ENCODE results near the gene REPS2.
"Not testable (repeated sequence)": the region's sequence is repeated elsewhere in the genome, so short reads cannot be mapped to it uniquely, and the experiment has no call there.

Gene REPS2

DNA sequence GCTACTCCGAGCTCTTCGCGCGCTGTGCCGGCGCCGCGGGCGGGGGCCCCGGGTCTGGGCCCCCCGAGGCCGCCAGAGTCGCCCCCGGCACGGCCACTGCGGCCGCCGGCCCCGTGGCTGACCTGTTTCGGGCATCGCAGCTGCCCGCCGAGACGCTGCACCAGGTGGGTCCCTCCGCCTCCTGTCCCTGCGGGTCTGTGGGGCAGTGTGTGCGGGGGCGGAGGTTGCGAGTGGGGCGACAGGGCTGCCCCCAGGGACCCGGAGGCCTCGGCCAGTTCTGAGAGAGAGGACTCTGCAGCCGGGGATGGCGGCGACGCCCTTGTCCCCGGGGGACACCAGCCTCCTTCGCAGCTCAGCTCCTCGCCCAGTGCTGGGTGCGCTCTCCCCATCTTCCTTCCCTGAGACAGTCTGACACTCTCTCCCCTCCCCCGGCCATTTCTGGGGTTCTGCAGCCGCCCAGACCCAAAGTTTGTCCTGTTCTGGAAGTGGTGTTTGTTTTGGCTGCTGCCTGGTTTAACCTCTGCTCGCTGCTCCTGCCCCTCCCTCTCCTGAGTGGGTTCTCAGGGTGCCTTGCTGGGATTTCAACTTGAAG, 609 bp downstream of the REPS2 start:
- ATAC-seq (peak; percentile 51), DNase-seq (ENCODE audit: low spot score in 2 of 2) (peak; percentile 2 to 46)
- Mint-ChIP-seq H3K4me3 (peak overlapping the region; percentile 68), H3K9me3 (no peaks in the 10 kb centered on the region), H3K36me3 (no peaks in the 10 kb centered on the region), H3K4me1 (no peaks in the 10 kb centered on the region), H3K27ac (peak overlapping the region; percentile 40)

DNA sequence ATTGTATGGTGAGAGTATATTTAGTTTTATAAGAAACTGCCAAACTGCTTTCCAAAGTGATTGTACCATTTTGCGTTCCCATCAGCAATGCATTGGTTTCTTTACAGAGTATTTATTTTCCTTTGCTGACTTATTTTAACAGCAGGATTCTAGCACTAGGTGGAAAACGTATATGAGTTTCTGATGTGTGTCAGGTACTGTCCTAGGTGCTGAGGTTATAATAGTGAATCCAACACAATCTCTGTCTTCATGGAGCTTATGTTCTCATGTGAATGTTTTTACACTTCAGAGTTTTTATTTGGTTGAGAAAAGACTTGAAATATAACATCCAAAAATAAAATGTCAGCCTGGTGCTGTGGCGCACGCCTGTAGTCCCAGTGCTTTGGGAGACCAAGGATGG, 4.0 kb downstream of the REPS2 start:
- H3K9me3 Mint-ChIP-seq, result no peaks in the 10 kb centered on the region
- H3K36me3 Mint-ChIP-seq, result no peaks in the 10 kb centered on the region
- ATAC-seq (no peak), DNase-seq (ENCODE audit: low spot score in 2 of 2) (no peak)
- no peak overlapping the region for H3K4me3 Mint-ChIP-seq
- no peak overlapping the region for H3K27ac Mint-ChIP-seq
- H3K4me1 Mint-ChIP-seq, result no peaks in the 10 kb centered on the region

DNA sequence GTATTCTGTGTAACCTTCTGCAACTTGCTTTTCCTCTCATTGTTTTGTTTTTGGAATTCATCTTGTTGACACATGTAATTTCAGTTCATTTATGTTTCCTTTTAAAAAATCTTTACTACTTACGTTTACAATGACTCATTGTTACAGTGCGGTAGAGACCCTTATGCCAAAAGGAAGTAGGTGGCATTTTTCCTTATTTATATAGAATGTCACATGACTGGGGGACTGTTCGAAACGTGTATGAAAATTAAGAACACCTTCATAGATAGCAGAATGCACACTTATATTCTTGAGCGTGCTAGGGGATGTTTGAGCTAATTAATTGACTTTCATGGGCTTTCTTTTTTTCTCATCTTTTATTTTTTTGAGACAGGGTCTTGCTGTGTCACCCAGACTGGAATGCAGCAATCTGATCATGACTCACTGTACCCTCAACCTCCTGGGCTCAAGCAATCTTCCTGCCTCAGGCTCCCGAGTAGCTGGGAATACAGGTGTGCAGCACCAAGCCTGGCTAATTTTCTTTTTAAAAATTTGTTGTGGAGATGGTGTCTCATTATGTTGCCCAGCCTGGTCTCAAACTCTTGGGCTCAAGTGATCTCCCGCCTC, 7.3 kb downstream of the REPS2 start:
- Mint-ChIP-seq H3K36me3 (no peaks in the 10 kb centered on the region), H3K27ac (no peak overlapping the region), H3K9me3 (no peaks in the 10 kb centered on the region), H3K4me1 (no peaks in the 10 kb centered on the region), H3K4me3 (no peak overlapping the region)
- DNase-seq (ENCODE audit: low spot score in 2 of 2) (no peak), ATAC-seq (no peak)

DNA sequence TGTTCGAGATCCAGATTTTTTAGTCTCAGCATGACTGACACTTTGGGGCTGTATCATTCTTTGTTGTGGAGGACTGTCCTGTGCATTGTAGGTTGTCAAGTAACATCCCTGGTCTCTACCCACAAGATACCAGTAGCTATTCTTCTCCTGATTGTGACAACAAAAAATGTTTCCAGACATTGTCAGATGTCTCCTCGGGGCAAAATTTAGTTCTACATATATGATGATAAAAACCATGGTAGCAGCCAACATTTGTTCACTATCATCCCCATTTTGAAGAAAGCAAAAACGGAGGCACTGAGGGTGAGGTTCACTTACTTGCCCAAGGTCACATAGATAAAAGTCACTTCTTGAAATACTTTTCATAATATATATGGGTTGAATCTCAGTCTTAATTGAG, 11.3 kb downstream of the REPS2 start:
- no peak for DNase-seq (ENCODE audit: low spot score in 2 of 2)
- H3K4me1 Mint-ChIP-seq, result no peaks in the 10 kb centered on the region
- no peaks in the 10 kb centered on the region for H3K36me3 Mint-ChIP-seq
- H3K9me3 Mint-ChIP-seq, result no peaks in the 10 kb centered on the region
- H3K27ac Mint-ChIP-seq, result no peak overlapping the region
- no peak for ATAC-seq
- H3K4me3 Mint-ChIP-seq, result no peak overlapping the region

DNA sequence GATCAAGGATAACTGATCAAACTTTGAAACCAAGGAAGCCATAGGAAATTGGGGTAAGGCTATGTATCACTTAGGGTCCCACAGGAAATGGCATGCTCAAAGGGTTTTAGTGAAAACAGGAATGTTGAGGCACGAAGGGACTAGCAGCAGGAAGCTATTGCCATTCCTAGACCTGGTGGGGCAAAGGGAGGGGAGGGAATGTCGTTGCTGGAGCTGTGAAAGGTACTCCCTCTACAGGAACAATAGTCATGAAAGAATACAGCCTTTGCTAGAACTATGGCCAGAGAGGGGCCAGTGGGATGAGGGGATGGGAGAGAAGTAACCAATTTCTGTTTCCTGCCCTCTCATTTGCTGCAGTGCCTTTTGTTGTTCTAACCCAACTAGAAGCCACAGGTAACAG, 11.9 kb downstream of the REPS2 start:
- H3K4me1 Mint-ChIP-seq, result no peaks in the 10 kb centered on the region
- ATAC-seq, result no peak
- DNase-seq (ENCODE audit: low spot score in 2 of 2), result no peak
- no peak overlapping the region for H3K27ac Mint-ChIP-seq
- no peaks in the 10 kb centered on the region for H3K9me3 Mint-ChIP-seq
- H3K4me3 Mint-ChIP-seq, result no peak overlapping the region
- H3K36me3 Mint-ChIP-seq, result no peaks in the 10 kb centered on the region

DNA sequence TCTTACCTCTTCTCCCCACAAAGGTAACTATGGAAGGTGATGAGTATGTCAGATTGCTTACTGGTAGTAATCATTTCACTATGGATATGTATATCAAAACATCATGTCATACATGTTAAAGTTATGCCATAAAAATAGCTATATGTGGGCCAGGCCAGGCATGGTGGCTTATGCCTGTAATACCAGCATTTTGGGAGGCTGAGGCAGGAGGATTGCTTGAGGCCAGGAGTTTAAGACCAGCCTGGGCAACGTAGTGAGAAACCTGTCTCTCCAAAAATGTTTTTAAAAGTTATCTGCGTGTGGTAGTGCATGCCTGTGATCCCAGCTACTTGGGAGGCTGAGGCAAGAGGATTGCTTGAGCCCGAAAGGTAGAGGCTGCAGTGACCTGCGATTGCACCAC, 16.2 kb downstream of the REPS2 start:
- H3K4me3 Mint-ChIP-seq; DNase-seq (ENCODE audit: low spot score in 2 of 2); H3K27ac Mint-ChIP-seq; H3K36me3 Mint-ChIP-seq; H3K4me1 Mint-ChIP-seq; H3K9me3 Mint-ChIP-seq; ATAC-seq: not testable (repeated sequence)

DNA sequence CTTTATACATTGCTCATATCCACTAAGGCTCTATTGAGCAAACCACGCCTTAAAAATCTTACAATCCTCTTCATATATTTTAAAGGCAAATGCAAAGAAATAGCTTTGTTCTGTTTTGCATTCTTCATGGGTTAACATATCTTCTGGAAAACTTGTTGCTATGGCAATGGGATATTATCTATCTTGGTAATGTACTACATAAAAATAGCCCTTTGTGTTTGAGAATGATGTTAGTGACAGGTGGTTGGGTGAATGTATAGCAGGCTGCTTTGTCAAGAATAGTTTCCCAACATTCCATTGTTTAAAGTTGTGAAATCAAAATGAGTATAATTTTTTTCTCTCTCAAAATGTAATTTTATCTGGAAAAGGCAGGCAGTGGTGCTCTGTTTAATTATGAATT, 16.8 kb downstream of the REPS2 start:
- Mint-ChIP-seq H3K9me3 (no peaks in the 10 kb centered on the region), H3K27ac (no peak overlapping the region), H3K4me3 (no peak overlapping the region), H3K36me3 (no peaks in the 10 kb centered on the region), H3K4me1 (no peaks in the 10 kb centered on the region)
- ATAC-seq, result no peak
- no peak for DNase-seq (ENCODE audit: low spot score in 2 of 2)

DNA sequence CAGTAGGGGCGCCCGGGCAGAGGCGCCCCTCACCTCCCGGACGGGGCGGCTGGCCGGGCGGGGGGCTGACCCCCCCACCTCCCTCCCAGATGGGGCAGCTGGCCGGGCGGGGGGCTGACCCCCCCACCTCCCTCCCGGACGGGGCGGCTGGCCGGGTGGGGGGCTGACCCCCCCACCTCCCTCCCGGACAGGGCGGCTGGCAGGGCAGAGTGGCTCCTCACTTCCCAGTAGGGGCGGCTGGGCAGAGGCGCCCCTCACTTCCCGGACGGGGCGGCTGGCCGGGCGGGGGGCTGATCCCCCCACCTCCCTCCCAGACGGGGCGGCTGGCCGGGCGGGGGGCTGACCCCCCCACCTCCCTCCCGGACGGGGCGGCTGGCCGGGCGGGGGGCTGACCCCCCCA, 18.5 kb downstream of the REPS2 start:
- H3K4me3 Mint-ChIP-seq; H3K36me3 Mint-ChIP-seq; DNase-seq (ENCODE audit: low spot score in 2 of 2); ATAC-seq; H3K9me3 Mint-ChIP-seq; H3K27ac Mint-ChIP-seq; H3K4me1 Mint-ChIP-seq: not testable (repeated sequence)

DNA sequence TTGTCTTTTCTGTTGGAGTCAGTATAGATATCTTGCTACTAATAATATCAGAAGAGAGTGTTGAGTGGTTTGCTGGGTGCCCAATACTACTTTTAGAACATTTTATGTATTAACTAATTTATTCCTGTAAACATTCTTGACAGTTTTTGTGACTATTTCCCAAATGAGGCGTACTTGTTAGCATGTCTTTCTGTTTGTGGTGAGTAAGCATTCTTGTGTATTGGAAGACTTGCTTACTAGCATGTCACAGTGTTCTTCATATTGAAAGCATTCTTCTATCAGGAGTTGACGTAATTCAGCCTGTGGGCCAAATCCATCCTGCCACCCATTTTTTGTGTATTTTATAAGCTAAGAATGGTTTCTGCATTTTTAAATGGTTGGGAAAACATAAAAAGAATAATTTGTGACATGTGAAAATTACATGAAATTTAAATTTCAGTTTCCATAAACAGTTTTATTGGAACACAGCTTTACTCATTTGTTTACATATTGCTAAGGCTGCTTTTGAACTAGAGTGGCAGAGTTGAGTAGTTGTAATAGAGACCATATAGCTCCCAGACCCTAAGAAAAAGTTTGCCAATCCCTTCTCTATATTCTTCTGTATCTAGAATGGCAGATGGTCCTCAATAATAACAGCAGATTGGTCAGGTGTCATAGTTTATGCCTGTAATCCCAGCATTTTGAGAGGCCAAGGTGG, 20.4 kb downstream of the REPS2 start:
- H3K9me3 Mint-ChIP-seq, result no peaks in the 10 kb centered on the region
- no peak overlapping the region for H3K4me3 Mint-ChIP-seq

DNA sequence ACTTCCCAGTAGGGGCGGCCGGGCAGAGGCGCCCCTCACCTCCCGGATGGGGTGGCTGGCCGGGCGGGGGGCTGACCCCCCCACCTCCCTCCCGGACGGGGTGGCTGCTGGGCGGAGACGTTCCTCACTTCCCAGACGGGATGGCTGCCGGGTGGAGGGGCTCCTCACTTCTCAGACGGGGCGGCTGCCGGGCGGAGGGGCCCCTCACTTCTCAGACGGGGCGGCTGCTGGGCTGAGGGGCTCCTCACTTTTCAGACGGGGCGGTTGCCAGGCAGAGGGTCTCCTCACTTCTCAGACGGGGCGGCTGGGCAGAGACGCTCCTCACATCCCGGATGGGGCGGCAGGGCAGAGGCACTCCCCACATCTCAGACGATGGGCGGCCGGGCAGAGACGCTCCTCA, 22.3 kb downstream of the REPS2 start:
- H3K9me3 Mint-ChIP-seq; ATAC-seq; H3K27ac Mint-ChIP-seq; H3K4me3 Mint-ChIP-seq; H3K4me1 Mint-ChIP-seq; DNase-seq (ENCODE audit: low spot score in 2 of 2); H3K36me3 Mint-ChIP-seq: not testable (repeated sequence)

More for the DNA sequence above, 20.4 kb downstream of the REPS2 start:
- Mint-ChIP-seq H3K36me3 (no peaks in the 10 kb centered on the region), H3K27ac (no peak overlapping the region), H3K4me1 (peaks cover 7% of the 10 kb centered on the region)
- ATAC-seq, result no peak
- no peak for DNase-seq (ENCODE audit: low spot score in 2 of 2)

DNA sequence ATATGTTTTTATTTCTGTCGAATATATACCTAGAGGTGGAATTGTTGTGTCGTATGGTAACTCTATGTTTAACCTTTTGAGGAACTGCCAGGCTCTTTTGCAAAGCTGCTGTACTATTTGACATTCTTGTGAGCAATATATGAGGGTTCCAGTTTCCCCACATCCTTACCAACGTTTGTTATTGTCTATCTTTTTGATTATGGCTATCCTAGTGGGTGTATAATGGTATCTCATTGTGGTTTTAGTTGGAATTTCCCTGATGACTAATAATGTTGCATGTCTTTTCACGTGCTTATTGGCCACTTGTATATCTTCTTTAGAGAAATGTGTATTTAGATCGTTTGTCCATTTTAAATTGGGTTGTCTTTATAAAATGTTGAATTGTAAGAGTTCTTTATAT, 24.5 kb downstream of the REPS2 start:
- no peak overlapping the region for H3K4me3 Mint-ChIP-seq
- peaks cover 7% of the 10 kb centered on the region for H3K4me1 Mint-ChIP-seq
- no peak overlapping the region for H3K27ac Mint-ChIP-seq
- H3K36me3 Mint-ChIP-seq, result no peaks in the 10 kb centered on the region
- ATAC-seq (peak; percentile 55), DNase-seq (ENCODE audit: low spot score in 2 of 2) (no peak)
- no peaks in the 10 kb centered on the region for H3K9me3 Mint-ChIP-seq

DNA sequence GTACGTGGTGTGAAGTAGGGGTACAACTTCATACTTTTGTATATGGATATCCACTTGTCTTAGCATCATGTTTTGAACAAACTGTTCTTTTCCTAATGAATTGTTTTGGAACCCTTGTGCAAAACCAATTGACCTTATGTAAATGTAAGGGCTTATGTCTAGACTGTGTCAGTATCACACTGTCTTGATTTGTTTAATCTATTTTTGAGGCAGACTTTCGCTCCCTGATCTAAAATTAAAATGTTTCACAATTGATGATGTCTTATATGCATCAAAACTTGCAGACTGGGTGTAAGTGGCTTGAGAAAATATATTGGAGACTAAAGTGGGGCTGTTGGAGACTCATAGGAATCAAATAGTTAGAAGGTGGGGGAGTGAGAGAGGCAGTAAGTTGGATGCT, 25.2 kb downstream of the REPS2 start:
- H3K27ac Mint-ChIP-seq, result no peak overlapping the region

DNA sequence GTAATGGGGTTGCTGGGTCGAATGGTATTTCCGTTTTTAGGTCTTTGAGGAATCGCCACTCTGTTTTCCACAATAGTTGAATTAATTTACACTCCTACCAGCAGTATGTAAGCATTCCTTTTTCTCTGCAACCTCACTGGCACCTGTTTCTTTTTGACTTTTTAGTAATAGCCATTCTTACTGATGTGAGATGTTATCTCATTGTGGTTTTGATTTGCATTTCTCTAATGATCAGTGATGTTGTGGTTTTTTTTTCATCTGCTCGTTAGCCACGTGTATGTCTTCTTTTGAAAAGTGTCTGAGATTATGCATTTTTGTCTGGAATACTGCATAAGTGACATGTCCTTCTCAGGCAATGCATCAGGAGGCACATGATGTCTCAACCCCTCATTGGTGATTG, 28.8 kb downstream of the REPS2 start:
- Mint-ChIP-seq H3K4me3 (no peak overlapping the region), H3K27ac (no peak overlapping the region), H3K36me3 (no peaks in the 10 kb centered on the region), H3K4me1 (peaks cover 7% of the 10 kb centered on the region), H3K9me3 (no peaks in the 10 kb centered on the region)
- DNase-seq (ENCODE audit: low spot score in 2 of 2), result no peak
- ATAC-seq, result no peak

More for the DNA sequence above, 25.2 kb downstream of the REPS2 start:
- peaks cover 7% of the 10 kb centered on the region for H3K4me1 Mint-ChIP-seq
- no peaks in the 10 kb centered on the region for H3K36me3 Mint-ChIP-seq
- ATAC-seq (no peak), DNase-seq (ENCODE audit: low spot score in 2 of 2) (no peak)
- H3K4me3 Mint-ChIP-seq, result no peak overlapping the region
- H3K9me3 Mint-ChIP-seq, result no peaks in the 10 kb centered on the region

DNA sequence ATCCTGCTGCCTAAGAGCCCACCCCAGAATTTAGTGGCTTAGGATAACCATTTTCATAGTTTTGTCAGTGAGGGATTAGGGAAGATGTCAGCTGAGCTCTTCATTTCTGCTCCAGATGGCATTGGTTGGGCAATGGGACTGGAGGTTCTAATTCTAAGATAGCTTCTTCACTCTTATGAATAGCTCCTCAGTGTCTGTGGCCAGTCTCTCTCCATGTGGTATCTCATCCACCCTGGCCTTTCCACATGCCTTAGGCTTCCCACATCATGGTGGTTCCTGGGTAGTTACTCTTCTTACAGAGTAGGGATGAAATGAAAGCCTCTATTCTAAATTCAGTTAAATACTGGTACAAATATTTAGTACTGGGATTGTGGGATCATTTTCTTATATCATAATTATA, 31.3 kb downstream of the REPS2 start:
- Mint-ChIP-seq H3K36me3 (no peaks in the 10 kb centered on the region), H3K9me3 (no peaks in the 10 kb centered on the region), H3K27ac (no peak overlapping the region), H3K4me3 (no peak overlapping the region), H3K4me1 (no peaks in the 10 kb centered on the region)
- DNase-seq (ENCODE audit: low spot score in 2 of 2) (no peak), ATAC-seq (no peak)

DNA sequence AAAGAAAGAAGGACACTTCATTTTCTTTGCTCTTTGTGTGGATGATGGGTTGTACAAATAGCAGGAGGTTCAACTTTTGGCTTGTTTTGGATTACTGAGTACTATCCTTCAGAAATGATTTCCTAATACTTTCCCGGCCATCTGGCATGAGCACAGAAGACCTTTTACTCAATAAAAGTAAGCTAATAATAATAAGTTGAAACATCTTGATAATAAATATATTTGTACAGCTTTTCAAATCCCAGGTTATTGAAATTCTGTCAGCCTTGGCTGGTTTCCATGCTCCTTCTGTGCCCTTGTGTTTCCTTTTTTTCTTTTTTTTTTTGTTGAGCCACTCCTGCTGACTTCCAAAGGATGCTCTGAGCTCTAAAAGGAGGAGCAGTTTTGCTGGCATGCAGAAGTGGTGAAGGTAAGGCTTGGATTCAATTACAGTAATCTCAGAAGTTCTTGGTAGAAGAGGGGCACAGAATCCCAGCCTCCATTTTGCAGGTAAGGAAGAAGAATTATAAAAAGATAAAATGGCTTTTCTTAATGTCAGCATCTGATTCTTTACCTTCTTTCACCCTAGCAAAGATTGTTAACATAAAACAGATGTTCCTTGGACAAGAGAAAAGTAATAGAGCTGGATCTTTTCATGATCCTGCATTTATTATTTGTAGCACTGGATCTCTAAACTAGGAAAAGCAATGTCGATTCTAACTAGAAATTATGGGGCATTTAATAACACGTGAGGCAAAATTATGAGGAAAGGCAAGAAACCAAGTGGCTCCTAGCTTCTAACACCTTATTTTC, 31.9 kb downstream of the REPS2 start:
- H3K36me3 Mint-ChIP-seq, result no peaks in the 10 kb centered on the region
- ATAC-seq (no peak), DNase-seq (ENCODE audit: low spot score in 2 of 2) (no peak)
- no peak overlapping the region for H3K27ac Mint-ChIP-seq
- no peak overlapping the region for H3K4me3 Mint-ChIP-seq
- no peaks in the 10 kb centered on the region for H3K9me3 Mint-ChIP-seq
- H3K4me1 Mint-ChIP-seq, result no peaks in the 10 kb centered on the region

DNA sequence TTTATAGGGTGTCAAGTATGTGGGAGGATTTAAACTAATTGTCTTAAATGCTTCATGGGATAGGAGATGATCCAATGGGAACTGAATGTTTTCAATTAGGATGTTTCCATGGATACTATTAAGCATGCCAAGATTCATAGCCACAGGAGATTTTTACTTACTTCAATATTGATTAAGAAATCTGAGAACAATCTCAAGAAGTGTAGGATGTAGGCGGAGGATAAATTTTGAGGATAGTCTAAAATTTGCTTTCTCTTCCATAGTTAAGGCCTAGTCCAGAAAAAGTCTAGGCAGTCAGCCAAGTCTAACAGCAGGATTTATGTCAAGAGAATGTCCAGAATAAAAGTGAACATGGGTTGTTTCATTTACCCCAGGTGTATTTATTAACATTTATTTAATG, 32.8 kb downstream of the REPS2 start:
- no peaks in the 10 kb centered on the region for H3K9me3 Mint-ChIP-seq
- H3K4me3 Mint-ChIP-seq, result no peak overlapping the region
- H3K36me3 Mint-ChIP-seq, result no peaks in the 10 kb centered on the region
- H3K4me1 Mint-ChIP-seq, result no peaks in the 10 kb centered on the region
- DNase-seq (ENCODE audit: low spot score in 2 of 2) (no peak), ATAC-seq (no peak)
- H3K27ac Mint-ChIP-seq, result no peak overlapping the region
